ENCODE measurements around the gene CELF4.

Gene CELF4

DNA sequence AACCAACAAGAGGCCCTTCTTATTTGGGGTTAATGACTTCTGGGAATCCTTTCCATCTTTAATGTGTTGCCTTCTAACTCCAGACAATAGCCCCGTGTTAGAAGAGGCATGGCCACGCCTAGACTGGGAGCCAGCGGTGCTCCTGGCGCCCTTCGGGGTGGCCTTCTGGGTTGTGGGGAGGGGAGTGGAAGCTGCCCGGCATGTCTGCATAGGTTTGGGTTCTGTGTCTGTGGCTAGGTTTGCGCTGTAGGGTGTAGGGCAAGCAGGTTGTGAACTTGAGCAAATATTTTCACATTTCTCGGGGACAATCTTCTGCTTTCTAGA is 40.4 kb downstream of the CELF4 start:
- Histone ChIP-seq H3K9me3 (ENCODE audit: control insufficient read depth, low read length) (no peaks in the 10 kb centered on the region), H3K4me2 (ENCODE audit: low read length) (no peak overlapping the region), H3K79me2 (no peaks in the 10 kb centered on the region), H3K27me3 (ENCODE audit: control insufficient read depth, insufficient read depth, low read length) (no peaks in the 10 kb centered on the region), H3K36me3 (ENCODE audit: control insufficient read depth, insufficient read depth, low read length) (no peaks in the 10 kb centered on the region), H3K9ac (no peak overlapping the region), H3K27ac (no peak overlapping the region), H3K4me1 (no peaks in the 10 kb centered on the region), H3K4me3 (ENCODE audit: low read depth, low read length) (no peak overlapping the region), H2AFZ (no peak overlapping the region)
- TF ChIP-seq, protein P1, sequence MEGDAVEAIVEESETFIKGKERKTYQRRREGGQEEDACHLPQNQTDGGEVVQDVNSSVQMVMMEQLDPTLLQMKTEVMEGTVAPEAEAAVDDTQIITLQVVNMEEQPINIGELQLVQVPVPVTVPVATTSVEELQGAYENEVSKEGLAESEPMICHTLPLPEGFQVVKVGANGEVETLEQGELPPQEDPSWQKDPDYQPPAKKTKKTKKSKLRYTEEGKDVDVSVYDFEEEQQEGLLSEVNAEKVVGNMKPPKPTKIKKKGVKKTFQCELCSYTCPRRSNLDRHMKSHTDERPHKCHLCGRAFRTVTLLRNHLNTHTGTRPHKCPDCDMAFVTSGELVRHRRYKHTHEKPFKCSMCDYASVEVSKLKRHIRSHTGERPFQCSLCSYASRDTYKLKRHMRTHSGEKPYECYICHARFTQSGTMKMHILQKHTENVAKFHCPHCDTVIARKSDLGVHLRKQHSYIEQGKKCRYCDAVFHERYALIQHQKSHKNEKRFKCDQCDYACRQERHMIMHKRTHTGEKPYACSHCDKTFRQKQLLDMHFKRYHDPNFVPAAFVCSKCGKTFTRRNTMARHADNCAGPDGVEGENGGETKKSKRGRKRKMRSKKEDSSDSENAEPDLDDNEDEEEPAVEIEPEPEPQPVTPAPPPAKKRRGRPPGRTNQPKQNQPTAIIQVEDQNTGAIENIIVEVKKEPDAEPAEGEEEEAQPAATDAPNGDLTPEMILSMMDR (IDR thresholded peaks at IDR 0.05), result no peak

DNA sequence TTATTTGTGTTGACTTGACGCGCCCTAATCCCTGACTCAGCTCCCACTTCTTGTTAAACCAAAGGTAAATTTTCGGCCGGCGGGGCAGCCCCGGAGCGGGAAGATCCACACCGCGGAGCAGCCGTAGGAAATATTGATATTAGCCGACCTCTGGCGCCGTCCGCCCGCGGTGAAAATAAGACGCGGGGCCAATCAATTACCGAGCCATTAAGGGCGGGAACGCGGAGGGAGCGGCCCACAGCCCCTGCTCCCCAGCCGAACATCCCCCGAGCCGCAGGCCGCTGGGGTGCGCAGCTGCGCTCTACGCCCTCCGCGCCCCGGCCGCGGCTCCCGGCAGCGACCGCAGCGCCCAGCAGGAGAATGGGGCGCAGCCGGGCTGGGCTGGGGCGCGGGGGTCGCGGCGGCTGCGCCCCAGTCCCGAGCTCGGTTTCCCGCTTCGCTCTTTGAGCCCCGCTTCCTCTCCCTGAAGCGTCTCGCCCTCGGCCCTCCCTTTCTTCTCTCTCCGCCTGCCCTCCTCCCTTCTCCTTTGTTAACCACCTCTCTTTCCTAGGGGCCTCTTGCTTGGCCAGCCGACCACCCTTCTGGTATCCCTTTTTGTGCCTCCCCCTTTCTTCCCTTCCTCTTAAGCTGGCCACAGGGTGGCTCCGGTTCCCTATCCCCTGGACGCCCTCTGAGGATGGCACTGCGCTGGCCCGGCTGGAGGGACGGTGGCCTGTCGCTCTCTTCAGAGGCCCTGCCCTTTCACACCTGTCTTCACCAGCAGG is 40.9 kb downstream of the CELF4 start:
- Histone ChIP-seq H3K9ac (no peak overlapping the region), H2AFZ (no peak overlapping the region), H3K79me2 (no peaks in the 10 kb centered on the region), H3K4me1 (no peaks in the 10 kb centered on the region), H3K27ac (no peak overlapping the region), H3K4me3 (ENCODE audit: low read depth, low read length) (no peak overlapping the region), H3K4me2 (ENCODE audit: low read length) (no peak overlapping the region), H3K9me3 (ENCODE audit: control insufficient read depth, low read length) (no peaks in the 10 kb centered on the region), H3K27me3 (ENCODE audit: control insufficient read depth, insufficient read depth, low read length) (no peaks in the 10 kb centered on the region), H3K36me3 (ENCODE audit: control insufficient read depth, insufficient read depth, low read length) (no peaks in the 10 kb centered on the region)
- TF ChIP-seq, protein P1 (IDR thresholded peaks at IDR 0.05), result no peak

DNA sequence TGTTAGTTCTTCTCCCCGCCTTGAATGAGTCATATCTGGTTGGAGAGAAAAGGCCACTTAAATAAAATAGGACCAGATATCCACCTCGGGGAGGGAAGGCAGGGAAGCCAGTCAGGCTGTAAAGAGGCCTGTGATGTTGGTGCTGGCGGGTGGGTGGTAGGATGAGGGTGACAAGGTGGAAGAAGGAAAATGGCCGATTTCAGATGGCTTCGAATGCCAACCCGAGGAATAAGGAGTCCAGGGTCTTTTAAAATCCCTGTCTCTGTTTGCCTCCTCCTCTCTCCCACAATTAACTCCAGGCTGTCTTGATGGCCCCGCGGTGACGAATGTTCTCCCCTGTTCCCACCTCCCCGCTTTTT is 41.5 kb downstream of the CELF4 start:
- Histone ChIP-seq H3K4me1 (no peaks in the 10 kb centered on the region), H3K79me2 (no peaks in the 10 kb centered on the region), H3K9ac (no peak overlapping the region), H3K4me2 (ENCODE audit: low read length) (no peak overlapping the region), H3K27me3 (ENCODE audit: control insufficient read depth, insufficient read depth, low read length) (no peaks in the 10 kb centered on the region), H3K9me3 (ENCODE audit: control insufficient read depth, low read length) (no peaks in the 10 kb centered on the region), H3K4me3 (ENCODE audit: low read depth, low read length) (no peak overlapping the region), H3K27ac (no peak overlapping the region), H2AFZ (no peak overlapping the region), H3K36me3 (ENCODE audit: control insufficient read depth, insufficient read depth, low read length) (no peaks in the 10 kb centered on the region)
- TF ChIP-seq, protein P1 (IDR thresholded peaks at IDR 0.05), result no peak

DNA sequence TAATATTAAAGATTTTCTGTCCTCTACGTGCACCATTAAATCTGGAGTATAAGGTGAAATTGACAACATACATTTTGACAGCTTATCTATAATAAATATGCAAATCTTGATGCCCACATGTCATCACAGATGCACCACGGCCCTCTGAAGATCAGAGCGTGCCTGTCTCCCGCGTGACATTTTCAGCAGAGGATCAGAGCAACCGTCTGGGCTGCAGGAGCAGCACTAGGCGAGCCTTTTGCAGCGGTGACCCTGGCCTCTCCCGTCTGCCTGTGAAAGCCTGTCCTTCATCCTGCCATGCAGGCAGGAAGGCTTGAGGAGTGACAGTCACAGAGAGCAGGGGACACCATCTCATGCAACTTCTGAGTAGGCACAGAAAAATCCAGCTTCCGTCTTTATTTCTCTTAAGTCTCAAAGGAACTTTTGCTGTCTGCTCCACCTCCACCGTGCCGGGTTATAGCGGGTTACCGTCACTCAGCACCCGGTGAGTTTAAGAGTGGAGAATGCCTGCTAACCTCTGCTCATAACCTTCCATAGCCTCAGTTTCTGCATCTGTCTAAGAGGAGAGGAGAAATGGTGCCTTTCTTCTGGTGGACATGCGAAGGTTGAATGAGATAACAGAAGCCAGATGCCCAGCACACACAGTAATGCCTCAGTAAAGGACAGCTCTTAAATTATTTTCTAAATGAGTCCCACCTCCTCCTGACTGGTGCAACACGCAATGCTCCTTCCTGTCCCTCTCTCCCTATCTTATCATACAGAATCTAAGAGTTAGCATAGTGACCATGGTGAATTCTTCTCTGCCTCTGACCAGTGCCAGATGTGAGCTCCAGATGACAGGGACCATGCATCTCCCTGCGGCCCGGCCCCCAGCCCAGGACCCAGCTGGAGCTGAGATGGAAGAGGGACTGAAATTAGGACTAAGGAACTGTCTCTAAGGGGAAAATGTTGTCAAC is 43.8 kb downstream of the CELF4 start:
- H3K27me3 ChIP-seq (ENCODE audit: control insufficient read depth, insufficient read depth, low read length), result no peaks in the 10 kb centered on the region
- no peaks in the 10 kb centered on the region for H3K36me3 ChIP-seq (ENCODE audit: control insufficient read depth, insufficient read depth, low read length)
- no peak overlapping the region for H3K9ac ChIP-seq
- H3K9me3 ChIP-seq (ENCODE audit: control insufficient read depth, low read length), result no peaks in the 10 kb centered on the region
- no peak overlapping the region for H3K4me3 ChIP-seq (ENCODE audit: low read depth, low read length)
- no peak overlapping the region for H2AFZ ChIP-seq
- no peaks in the 10 kb centered on the region for H3K79me2 ChIP-seq
- TF ChIP-seq, protein P1 (IDR thresholded peaks at IDR 0.05), result no peak
- H3K4me1 ChIP-seq, result no peaks in the 10 kb centered on the region
- no peak overlapping the region for H3K27ac ChIP-seq
- no peak overlapping the region for H3K4me2 ChIP-seq (ENCODE audit: low read length)
